Activated naive CD4-positive, alpha-beta T cell treated with Interleukin-2 at 50 U/mL for 16 hours (primary cell): ENCODE measurements around the gene PLA1A.
"Not testable (repeated sequence)": the region's sequence is repeated elsewhere in the genome, so short reads cannot be mapped to it uniquely, and the experiment has no call there.

ENCODE experiments used
- DNase-seq: peaks from one replicate; pipeline ENCODE4 v3.0.0-alpha.2; 2020

The PLA1A gene

GRCh38 chr3:119580067-119580760 is 17.5 kb upstream of the PLA1A start:
- DNase-seq, result peak; percentile 9

- peak; percentile 57 for DNase-seq
Measured at GRCh38 chr3:119582178-119582577, 15.5 kb upstream of the PLA1A start.

DNA sequence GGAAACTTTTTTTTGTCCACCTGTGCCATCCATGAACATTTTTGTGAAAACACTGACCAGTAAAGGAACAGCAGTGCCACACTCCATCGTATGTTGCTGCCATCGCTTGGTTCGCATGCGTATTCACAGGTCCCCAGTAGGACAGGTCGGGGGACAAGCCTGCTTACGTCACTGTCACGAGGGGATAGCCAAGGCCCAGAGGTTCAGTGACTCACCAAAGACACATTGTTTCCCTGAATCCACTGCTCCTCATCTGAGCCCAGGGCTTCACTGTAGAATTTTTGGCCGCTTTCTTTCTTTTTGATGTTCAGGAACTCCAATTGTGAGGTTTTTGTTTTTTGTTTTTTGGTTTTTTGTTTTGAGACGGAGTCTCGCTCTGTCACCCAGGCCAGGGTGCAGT is 12.5 kb upstream of the PLA1A start:
- no peak for DNase-seq

DNA sequence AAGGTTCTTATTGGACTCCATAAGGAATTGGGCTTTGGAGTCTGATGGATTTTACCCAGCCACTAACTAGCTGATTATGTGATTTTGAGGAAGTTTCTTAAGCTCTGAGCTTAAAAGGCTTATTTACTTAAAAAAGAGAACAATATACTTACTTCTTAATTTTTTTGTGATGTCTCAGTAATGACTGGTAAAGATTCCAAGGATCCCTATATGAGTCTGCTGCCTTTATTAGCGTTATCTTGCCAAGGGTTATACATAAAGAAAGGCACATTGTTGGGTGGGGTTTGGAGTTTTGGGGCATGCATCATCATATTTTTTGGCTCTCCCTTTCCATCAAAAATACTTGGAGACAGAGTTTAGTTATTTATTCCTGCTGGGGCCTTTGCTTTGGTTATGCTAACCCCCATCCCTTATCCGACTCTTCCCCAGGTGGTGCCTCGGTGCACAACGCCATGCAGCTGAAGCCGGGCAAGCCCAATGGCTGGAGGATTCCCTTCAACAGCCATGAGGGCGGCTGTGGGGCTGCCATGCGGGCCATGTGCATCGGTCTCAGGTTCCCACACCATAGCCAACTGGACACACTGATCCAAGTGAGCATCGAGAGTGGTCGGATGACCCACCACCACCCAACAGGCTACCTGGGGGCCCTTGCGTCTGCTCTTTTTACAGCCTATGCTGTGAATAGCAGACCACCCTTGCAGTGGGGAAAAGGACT is 11.7 kb upstream of the PLA1A start:
- no peak for DNase-seq

- no peak for DNase-seq
Measured at GRCh38 chr3:119586733-119587172, 10.9 kb upstream of the PLA1A start.

- peak; percentile 12 for DNase-seq
Measured at GRCh38 chr3:119588112-119588511, 9.6 kb upstream of the PLA1A start.

DNA sequence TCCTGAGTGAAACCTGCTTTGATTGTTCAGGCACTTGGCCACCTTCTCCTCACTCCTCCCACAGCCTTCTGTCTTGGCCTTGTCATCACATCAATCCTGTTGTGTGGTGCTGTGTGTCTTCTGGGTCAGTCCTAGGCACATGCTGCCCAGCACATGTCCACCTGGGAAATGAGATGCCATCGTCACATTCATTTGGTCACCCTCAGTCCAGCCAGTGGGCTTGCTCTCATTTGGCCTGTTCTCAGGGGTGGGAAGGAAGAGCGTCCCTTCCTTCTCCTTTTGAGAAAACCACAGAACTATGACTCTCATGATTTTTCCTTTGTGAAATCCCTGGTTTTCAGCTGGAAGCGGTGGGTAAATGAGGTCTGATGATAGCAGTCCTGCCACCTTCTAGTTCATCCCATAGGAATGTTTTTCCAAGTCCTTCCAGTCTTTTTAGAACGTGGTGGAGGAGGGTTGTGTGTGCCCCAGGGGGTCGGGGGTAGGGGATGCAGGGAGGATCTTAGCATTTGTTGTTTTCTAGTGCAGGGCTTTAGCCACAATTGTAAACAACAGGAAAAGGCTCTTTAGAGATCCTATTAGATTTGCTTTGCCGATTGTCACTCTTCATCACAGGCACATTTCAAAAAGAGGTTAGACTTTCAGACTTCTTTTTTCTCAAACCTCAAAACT is 8.4 kb upstream of the PLA1A start:
- DNase-seq, result no peak

GRCh38 chr3:119590706-119591105 is 7.0 kb upstream of the PLA1A start:
- DNase-seq, result no peak

DNA sequence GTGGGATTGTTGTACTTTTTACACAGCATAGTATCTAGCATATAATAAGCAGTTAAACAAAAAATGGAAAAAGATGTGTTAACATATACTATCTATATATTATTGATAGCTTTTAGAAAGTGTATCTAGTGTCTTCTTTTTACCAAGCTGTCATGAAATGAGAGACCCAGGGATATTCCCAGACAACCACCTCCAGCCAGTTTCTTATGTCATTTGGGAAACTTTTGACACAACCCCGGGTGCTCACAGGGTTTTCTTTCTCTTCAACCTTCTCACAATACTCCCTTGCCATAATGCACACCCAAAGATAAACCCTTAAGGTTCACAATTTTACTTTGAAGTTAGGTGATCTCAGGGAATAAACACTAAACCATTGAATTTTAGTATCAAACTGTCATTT is 4.8 kb upstream of the PLA1A start:
- DNase-seq, result no peak

- no peak for DNase-seq
Measured at GRCh38 chr3:119594066-119594465, 3.6 kb upstream of the PLA1A start.

GRCh38 chr3:119594929-119595328 is 2.8 kb upstream of the PLA1A start:
- not testable (repeated sequence) for DNase-seq

- DNase-seq, result no peak
Measured at GRCh38 chr3:119595639-119596334, 1.9 kb upstream of the PLA1A start.

- DNase-seq, result no peak
Measured at GRCh38 chr3:119596398-119596797, 1.3 kb upstream of the PLA1A start.

GRCh38 chr3:119598410-119599098 is 869 bp downstream of the PLA1A start:
- no peak for DNase-seq

- DNase-seq, result no peak
Measured at GRCh38 chr3:119599558-119600174, 2.0 kb downstream of the PLA1A start.

- DNase-seq, result peak; percentile 27
Measured at GRCh38 chr3:119600732-119601131, 3.0 kb downstream of the PLA1A start.

- DNase-seq, result no peak
Measured at GRCh38 chr3:119601154-119601553, 3.5 kb downstream of the PLA1A start.

- DNase-seq, result no peak
Measured at GRCh38 chr3:119602676-119603075, 5.0 kb downstream of the PLA1A start.

DNA sequence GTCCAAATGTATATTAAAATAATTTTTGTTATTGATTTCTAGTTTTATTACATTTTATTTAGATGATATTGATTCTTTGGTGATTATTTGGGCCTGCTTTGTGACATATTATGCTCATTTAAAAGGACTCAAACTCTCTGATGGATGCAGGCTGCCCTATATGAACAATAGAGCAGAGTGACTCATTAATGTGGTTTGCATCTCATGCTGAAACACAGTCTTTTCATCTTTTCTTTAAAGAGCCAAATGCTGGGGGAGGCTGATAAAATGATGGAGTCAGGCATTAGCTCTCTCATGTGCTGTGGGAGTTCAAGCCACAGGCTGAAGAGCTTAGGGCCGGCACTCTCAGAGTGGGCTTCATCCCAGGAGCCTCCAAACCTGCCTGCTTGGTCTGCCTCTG is 7.2 kb downstream of the PLA1A start:
- DNase-seq, result no peak

DNA sequence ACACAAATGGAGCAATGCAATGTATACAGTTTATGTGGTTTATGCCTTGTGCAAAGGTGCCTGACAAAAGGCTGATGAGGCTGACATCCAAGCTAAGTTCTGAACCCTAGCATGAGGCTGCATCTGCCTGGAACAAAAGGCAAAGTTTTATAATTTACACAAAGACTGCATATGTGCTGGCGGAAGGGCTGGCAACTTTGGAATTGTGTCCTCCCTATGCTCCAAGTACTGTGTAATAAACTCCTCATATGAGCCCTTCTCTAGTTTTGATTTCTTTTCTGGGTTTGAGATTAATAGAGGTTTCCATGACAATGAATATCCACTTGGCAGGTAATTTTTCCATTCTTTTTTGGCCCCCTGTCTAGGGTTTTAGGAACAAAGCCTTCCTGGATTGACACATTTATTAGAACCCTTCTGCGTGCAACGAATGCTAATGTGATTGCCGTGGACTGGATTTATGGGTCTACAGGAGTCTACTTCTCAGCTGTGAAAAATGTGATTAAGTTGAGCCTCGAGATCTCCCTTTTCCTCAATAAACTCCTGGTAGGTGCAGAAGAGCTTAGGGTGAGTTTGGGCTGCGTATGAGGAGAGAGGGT is 10.8 kb downstream of the PLA1A start:
- DNase-seq, result no peak

GRCh38 chr3:119609301-119609700 is 11.6 kb downstream of the PLA1A start:
- DNase-seq, result no peak

DNA sequence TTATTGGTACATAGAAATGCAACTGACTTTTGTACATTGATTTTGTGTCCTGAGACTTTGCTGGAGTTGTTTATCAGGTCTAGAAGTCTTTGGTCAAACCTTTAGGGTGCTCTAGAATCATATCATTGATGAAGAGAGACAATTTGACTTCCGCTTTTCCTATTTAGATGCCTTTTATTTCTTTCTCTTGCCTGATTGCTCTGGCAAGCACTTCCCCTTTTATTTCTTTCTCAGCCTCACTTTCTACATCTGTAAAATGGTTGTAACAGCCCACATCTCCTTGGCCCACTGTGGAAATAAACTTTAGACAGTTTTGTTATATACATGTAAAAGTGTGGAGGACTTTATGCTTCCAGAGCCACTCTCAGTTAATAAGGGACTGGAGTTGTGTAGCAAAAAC is 14.0 kb downstream of the PLA1A start:
- DNase-seq, result no peak
